Measurements from ENCODE around the gene SNX30. TPM values are rescaled to one million over a fixed set of nuclear protein-coding genes. Genes with fewer than 3 reads are reported as not detected.

Gene SNX30
- total and polyA plus RNA-seq, 3 experiments from 2014 or later = 3.3 to 3.9 (median 3.7) TPM

DNA sequence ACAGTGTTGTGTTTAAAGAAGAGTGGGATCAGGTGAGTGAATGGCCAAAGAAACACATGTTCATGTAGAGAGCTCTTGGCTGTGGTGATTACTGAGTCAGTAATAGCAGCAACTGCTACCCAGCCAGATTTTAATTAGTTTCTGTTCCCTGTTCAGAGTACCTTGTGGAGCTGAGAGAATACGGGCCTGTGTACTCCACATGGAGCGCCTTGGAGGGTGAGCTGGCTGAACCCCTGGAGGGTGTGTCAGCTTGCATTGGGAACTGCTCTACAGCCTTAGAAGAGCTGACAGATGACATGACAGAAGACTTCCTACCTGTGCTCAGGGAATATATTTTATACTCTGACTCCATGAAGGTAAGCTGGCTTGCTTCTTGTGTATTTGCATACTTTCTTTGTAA lies 87.8 kb downstream of the SNX30 start:
- Histone ChIP-seq H3K4me3 (ENCODE audit: low read length) (no peak overlapping the region), H3K27ac (ENCODE audit: low read depth, low read length) (no peak overlapping the region), H3K27me3 (ENCODE audit: insufficient read depth, low read length, poor library complexity, severe bottlenecking) (no peaks in the 10 kb centered on the region), H3K4me1 (ENCODE audit: insufficient read depth, low read length) (no peaks in the 10 kb centered on the region), H3K36me3 (ENCODE audit: insufficient read depth, low read length) (peaks cover 6% of the 10 kb centered on the region), H3K9me3 (ENCODE audit: low read length) (no peaks in the 10 kb centered on the region)
- peaks cover 18 to 57% (median 28%) of the 10 kb centered on the region in 3 donors for H3K36me3 Mint-ChIP-seq
- H3K4me3 Mint-ChIP-seq = no peak overlapping the region
- no peaks in the 10 kb centered on the region for H3K9me3 Mint-ChIP-seq
- H3K27ac Mint-ChIP-seq = no peak overlapping the region
- DNase-seq = no peak
- POLR2A ChIA-PET = no interaction called here
- CTCF ChIA-PET = no interaction called here
- H3K4me1 Mint-ChIP-seq = peaks cover 0 to 5% (median 0%) of the 10 kb centered on the region in 3 donors
- no peaks in the 10 kb centered on the region for H3K27me3 Mint-ChIP-seq

DNA sequence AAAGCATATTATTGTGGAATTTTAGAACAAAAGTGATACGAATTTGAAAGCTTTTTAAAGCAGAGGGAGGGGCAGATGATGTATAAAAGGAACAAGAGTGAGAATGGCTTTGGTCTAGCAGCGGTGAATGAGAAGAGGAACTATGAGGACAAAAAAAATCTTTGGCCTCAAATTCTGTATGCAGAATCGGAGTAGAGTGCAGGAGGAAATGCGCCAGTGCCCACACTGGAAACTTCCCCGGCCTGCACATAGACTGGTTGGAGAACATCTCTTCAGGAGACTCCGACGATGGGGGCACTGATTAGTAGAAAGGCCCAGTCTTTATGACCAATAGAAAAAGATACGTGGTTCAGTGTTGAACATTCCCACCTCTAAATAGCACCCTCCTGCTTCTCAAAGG lies 88.8 kb downstream of the SNX30 start:
- no peaks in the 10 kb centered on the region for H3K9me3 ChIP-seq (ENCODE audit: low read length)
- Mint-ChIP-seq H3K4me3 (no peak overlapping the region), H3K4me1 (peaks cover 6 to 9% (median 6%) of the 10 kb centered on the region in 3 donors), H3K36me3 (peaks cover 18 to 50% (median 25%) of the 10 kb centered on the region in 3 donors), H3K9me3 (no peaks in the 10 kb centered on the region), H3K27me3 (no peaks in the 10 kb centered on the region), H3K27ac (peak overlapping the region in 1 of 8 donors; percentile 20)
- POLR2A ChIA-PET = no interaction called here
- CTCF ChIA-PET = no interaction called here
- no peak overlapping the region for H3K27ac ChIP-seq (ENCODE audit: low read depth, low read length)
- H3K4me1 ChIP-seq (ENCODE audit: insufficient read depth, low read length) = no peaks in the 10 kb centered on the region
- H3K4me3 ChIP-seq (ENCODE audit: low read length) = no peak overlapping the region
- no peak for DNase-seq
- H3K27me3 ChIP-seq (ENCODE audit: insufficient read depth, low read length, poor library complexity, severe bottlenecking) = no peaks in the 10 kb centered on the region
- H3K36me3 ChIP-seq (ENCODE audit: insufficient read depth, low read length) = peaks cover 6% of the 10 kb centered on the region

GRCh38 chr9:112841261-112841660 lies 90.7 kb downstream of the SNX30 start:
- Mint-ChIP-seq H3K36me3 (peaks cover 18 to 48% (median 21%) of the 10 kb centered on the region in 3 donors), H3K27ac (no peak overlapping the region), H3K4me3 (no peak overlapping the region), H3K27me3 (no peaks in the 10 kb centered on the region), H3K9me3 (no peaks in the 10 kb centered on the region), H3K4me1 (peaks cover 13 to 19% (median 16%) of the 10 kb centered on the region in 3 donors)
- H3K9me3 ChIP-seq (ENCODE audit: low read length) = no peaks in the 10 kb centered on the region
- H3K27me3 ChIP-seq (ENCODE audit: insufficient read depth, low read length, poor library complexity, severe bottlenecking) = no peaks in the 10 kb centered on the region
- no peak overlapping the region for H3K4me3 ChIP-seq (ENCODE audit: low read length)
- ChIA-PET CTCF (no interaction called here), POLR2A (no interaction called here)
- no peak overlapping the region for H3K27ac ChIP-seq (ENCODE audit: low read depth, low read length)
- no peak for DNase-seq
- peaks cover 6% of the 10 kb centered on the region for H3K36me3 ChIP-seq (ENCODE audit: insufficient read depth, low read length)
- no peaks in the 10 kb centered on the region for H3K4me1 ChIP-seq (ENCODE audit: insufficient read depth, low read length)

DNA sequence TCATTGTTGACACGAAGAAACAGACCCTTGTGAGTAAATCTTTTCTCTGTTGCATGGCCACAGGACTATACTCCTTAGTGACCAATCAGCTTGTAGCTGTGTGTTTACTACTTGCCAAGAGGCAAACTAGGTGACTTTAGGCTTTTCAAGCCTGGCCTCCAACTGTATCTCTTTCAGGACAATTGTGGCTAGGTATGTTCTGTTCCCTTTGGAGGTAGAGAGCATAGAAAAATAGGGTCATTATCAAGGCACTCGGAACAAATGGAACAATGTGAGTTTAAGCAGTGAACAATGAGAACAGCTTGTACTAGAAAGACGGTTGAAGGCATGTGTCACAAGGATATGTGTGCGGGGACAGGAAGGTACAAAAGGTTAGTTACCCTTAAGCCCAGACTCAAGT lies 92.0 kb downstream of the SNX30 start:
- CTCF ChIA-PET = interaction anchor here (1.1 to 2.0 kb wide), 5 partner anchors 9 to 815 kb away, joined by 3 to 7 read pairs (median 4); no protein-coding TSS in a partner anchor
- H3K27ac Mint-ChIP-seq = peak overlapping the region in 1 of 8 donors; percentile 55

GRCh38 chr9:112844771-112845542 lies 94.4 kb downstream of the SNX30 start:
- Histone ChIP-seq H3K9me3 (ENCODE audit: low read length) (no peaks in the 10 kb centered on the region), H3K27ac (ENCODE audit: low read depth, low read length) (no peak overlapping the region), H3K4me3 (ENCODE audit: low read length) (no peak overlapping the region), H3K27me3 (ENCODE audit: insufficient read depth, low read length, poor library complexity, severe bottlenecking) (no peaks in the 10 kb centered on the region), H3K4me1 (ENCODE audit: insufficient read depth, low read length) (no peaks in the 10 kb centered on the region), H3K36me3 (ENCODE audit: insufficient read depth, low read length) (no peaks in the 10 kb centered on the region)
- DNase-seq = peak; percentile 44 to 75 (median 62)
- Mint-ChIP-seq H3K9me3 (no peaks in the 10 kb centered on the region), H3K27me3 (no peaks in the 10 kb centered on the region), H3K4me1 (peaks cover 19 to 27% (median 19%) of the 10 kb centered on the region in 3 donors), H3K4me3 (peak overlapping the region in 1 of 7 donors; percentile 30), H3K36me3 (peaks cover 0 to 31% (median 8%) of the 10 kb centered on the region in 3 donors), H3K27ac (peak overlapping the region in 1 of 8 donors; percentile 61)
- CTCF ChIA-PET = interaction anchor here (0.9 to 1.6 kb wide), 5 partner anchors 8 to 163 kb away, joined by 3 to 4 read pairs (median 3); no protein-coding TSS in a partner anchor
- POLR2A ChIA-PET = no interaction called here

More for the DNA sequence above, 92.0 kb downstream of the SNX30 start:
- Histone ChIP-seq H3K27ac (ENCODE audit: low read depth, low read length) (no peak overlapping the region), H3K27me3 (ENCODE audit: insufficient read depth, low read length, poor library complexity, severe bottlenecking) (no peaks in the 10 kb centered on the region), H3K4me3 (ENCODE audit: low read length) (no peak overlapping the region), H3K4me1 (ENCODE audit: insufficient read depth, low read length) (no peaks in the 10 kb centered on the region), H3K36me3 (ENCODE audit: insufficient read depth, low read length) (peaks cover 6% of the 10 kb centered on the region), H3K9me3 (ENCODE audit: low read length) (no peaks in the 10 kb centered on the region)
- Mint-ChIP-seq H3K36me3 (peaks cover 15 to 44% (median 20%) of the 10 kb centered on the region in 3 donors), H3K4me3 (no peak overlapping the region), H3K27me3 (no peaks in the 10 kb centered on the region), H3K9me3 (no peaks in the 10 kb centered on the region), H3K4me1 (peaks cover 13 to 19% (median 16%) of the 10 kb centered on the region in 3 donors)
- POLR2A ChIA-PET = no interaction called here
- DNase-seq = no peak

GRCh38 chr9:112846528-112847488 lies 96.2 kb downstream of the SNX30 start:
- POLR2A ChIA-PET = no interaction called here
- Histone ChIP-seq H3K27me3 (ENCODE audit: insufficient read depth, low read length, poor library complexity, severe bottlenecking) (no peaks in the 10 kb centered on the region), H3K9me3 (ENCODE audit: low read length) (no peaks in the 10 kb centered on the region), H3K4me3 (ENCODE audit: low read length) (no peak overlapping the region), H3K36me3 (ENCODE audit: insufficient read depth, low read length) (no peaks in the 10 kb centered on the region), H3K4me1 (ENCODE audit: insufficient read depth, low read length) (no peaks in the 10 kb centered on the region), H3K27ac (ENCODE audit: low read depth, low read length) (no peak overlapping the region)
- Mint-ChIP-seq H3K27me3 (no peaks in the 10 kb centered on the region), H3K27ac (peak overlapping the region in 1 of 8 donors; percentile 56), H3K9me3 (no peaks in the 10 kb centered on the region), H3K4me3 (no peak overlapping the region), H3K36me3 (peaks cover 3 to 36% (median 12%) of the 10 kb centered on the region in 3 donors), H3K4me1 (peaks cover 19 to 27% (median 19%) of the 10 kb centered on the region in 3 donors)
- no peak for DNase-seq
- CTCF ChIA-PET = interaction anchor here (1.3 kb wide), 1 partner anchor 9 kb away, joined by 3 read pairs; no protein-coding TSS in a partner anchor

DNA sequence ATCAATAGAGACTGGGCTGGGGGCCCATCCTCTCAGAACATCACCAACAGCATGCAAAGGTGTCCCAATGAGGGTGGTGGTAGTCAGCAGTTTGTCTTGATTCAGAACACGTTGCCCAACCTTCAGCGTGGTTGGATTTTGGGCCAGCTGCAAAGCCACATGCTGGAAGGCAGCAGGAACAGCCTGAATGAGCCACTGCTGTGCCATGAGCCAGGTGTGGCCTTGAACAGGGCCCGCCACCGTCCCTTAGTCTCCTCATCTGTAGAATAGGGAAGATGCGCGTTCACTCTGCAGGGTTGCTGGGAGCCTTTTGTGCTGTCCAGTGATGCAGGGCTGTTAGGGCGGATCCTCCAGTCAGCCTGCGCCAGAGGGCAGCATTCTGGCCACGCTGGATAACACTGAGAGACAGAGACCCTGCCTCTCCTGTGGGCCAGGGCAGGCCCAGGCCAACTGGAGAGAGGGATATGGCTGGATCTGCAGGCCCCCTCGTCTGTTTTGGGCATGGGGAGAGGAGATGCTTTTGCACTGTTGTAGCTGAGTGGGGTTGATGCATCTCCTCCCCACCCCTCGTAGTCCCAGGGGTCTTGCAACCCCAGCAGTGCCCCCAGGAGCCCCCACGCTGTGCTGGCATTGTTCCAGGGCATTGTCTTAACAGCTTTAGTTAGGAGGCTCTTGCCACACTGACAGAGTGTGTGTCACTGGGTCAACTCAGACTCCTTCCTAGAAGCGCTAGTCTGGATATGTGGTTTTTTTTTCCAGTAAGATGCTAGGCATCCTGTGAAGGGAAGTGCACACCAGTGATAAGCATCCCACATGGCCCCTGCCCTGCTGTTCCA lies 98.0 kb downstream of the SNX30 start:
- H3K27ac Mint-ChIP-seq = peak overlapping the region in 2 of 8 donors; percentile 52 to 69
- POLR2A ChIA-PET = no interaction called here

More for the DNA sequence above, 98.0 kb downstream of the SNX30 start:
- no peak overlapping the region for H3K4me3 Mint-ChIP-seq
- peaks cover 7 to 49% (median 26%) of the 10 kb centered on the region in 3 donors for H3K36me3 Mint-ChIP-seq
- H3K4me1 ChIP-seq (ENCODE audit: insufficient read depth, low read length) = no peaks in the 10 kb centered on the region
- no peaks in the 10 kb centered on the region for H3K36me3 ChIP-seq (ENCODE audit: insufficient read depth, low read length)
- CTCF ChIA-PET = no interaction called here
- no peak for DNase-seq
- H3K9me3 ChIP-seq (ENCODE audit: low read length) = no peaks in the 10 kb centered on the region
- H3K9me3 Mint-ChIP-seq = no peaks in the 10 kb centered on the region
- no peaks in the 10 kb centered on the region for H3K27me3 ChIP-seq (ENCODE audit: insufficient read depth, low read length, poor library complexity, severe bottlenecking)
- no peaks in the 10 kb centered on the region for H3K27me3 Mint-ChIP-seq
- no peak overlapping the region for H3K4me3 ChIP-seq (ENCODE audit: low read length)
- H3K27ac ChIP-seq (ENCODE audit: low read depth, low read length) = no peak overlapping the region
- peaks cover 16 to 27% (median 20%) of the 10 kb centered on the region in 3 donors for H3K4me1 Mint-ChIP-seq

All from CD8-positive, alpha-beta memory T cell (primary cell).